ENCODE results near the gene TLE2. TPM values are rescaled to one million over a fixed set of nuclear protein-coding genes. Genes with fewer than 3 reads are reported as not detected.

The TLE2 gene
- polyA plus RNA-seq, 1 donor (not counting 4 experiments of a cell fraction or from before 2014, with no cell fraction given) = 0.88 TPM

DNA sequence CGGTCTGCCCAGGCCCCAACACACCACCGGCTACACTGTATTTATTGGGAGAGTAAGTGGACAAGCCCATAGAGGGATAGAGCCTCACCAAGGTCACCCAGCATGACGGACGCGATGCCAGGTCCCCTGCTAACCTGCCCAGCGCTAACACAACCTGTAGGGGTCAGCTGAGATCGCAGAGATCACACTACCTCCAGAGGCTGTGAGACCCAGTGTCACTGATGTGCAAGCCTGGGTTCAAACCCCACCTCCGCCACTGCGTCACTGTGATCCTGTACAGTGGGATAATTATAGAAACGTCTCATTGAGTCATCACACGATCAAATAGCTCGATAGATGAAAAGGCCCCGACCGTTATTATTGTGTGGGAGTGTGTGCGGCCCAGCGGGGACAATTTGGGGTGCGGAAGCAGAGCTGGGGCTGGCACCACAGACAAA is 10.6 kb upstream of the TLE2 start:
- H2AFZ ChIP-seq (ENCODE audit: control insufficient read depth, low read length) = no peak overlapping the region

DNA sequence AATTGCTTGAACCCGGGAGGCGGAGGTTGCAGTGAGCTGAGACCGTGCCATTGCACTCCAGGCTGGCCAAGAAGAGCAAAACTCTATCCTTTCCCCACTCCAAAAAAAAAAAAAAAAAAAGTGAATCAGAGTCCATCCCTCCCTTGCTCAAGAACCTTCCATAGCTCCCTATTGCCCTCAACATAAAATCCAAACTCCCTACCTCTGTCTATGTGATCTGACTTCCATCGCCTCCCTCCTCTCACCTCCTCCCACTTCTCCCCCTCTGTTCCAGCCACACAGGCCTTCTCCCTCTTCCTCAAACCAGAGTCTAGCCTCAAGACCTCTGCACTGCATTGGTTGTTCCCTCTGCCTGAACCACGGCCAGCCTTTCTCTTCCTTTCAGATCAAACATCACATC is 10.0 kb upstream of the TLE2 start:
- TF ChIP-seq, protein P1, sequence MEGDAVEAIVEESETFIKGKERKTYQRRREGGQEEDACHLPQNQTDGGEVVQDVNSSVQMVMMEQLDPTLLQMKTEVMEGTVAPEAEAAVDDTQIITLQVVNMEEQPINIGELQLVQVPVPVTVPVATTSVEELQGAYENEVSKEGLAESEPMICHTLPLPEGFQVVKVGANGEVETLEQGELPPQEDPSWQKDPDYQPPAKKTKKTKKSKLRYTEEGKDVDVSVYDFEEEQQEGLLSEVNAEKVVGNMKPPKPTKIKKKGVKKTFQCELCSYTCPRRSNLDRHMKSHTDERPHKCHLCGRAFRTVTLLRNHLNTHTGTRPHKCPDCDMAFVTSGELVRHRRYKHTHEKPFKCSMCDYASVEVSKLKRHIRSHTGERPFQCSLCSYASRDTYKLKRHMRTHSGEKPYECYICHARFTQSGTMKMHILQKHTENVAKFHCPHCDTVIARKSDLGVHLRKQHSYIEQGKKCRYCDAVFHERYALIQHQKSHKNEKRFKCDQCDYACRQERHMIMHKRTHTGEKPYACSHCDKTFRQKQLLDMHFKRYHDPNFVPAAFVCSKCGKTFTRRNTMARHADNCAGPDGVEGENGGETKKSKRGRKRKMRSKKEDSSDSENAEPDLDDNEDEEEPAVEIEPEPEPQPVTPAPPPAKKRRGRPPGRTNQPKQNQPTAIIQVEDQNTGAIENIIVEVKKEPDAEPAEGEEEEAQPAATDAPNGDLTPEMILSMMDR (optimal IDR thresholded peaks at IDR 0.05 in 1 of 3, IDR thresholded peaks at IDR 0.05 in 1 of 3, conservative IDR thresholded peaks at IDR 0.05 in 1 of 3; ENCODE audit: extremely low read depth in 1 of 3, insufficient read depth in 2 of 3, low read length in 3 of 3) = no peak
- H3K27ac ChIP-seq (ENCODE audit: control insufficient read depth, insufficient read depth, low read length) = no peak overlapping the region
- H3K9me1 ChIP-seq (ENCODE audit: control insufficient read depth, extremely low read depth, insufficient read depth, low read length) = no peaks in the 10 kb centered on the region
- H3K4me1 ChIP-seq (ENCODE audit: control insufficient read depth, extremely low read depth, insufficient read depth, low read length) = peaks cover 14% of the 10 kb centered on the region
- H2AFZ ChIP-seq (ENCODE audit: control insufficient read depth, low read length) = no peak overlapping the region
- no peaks in the 10 kb centered on the region for H3K27me3 ChIP-seq (ENCODE audit: control insufficient read depth, extremely low read depth, insufficient read depth, low read length)
- DNase-seq (ENCODE audit: low read depth, low spot score) = no peak
- no peaks in the 10 kb centered on the region for H4K20me1 ChIP-seq (ENCODE audit: control insufficient read depth, extremely low read depth, insufficient read depth, low read length)
- dilution Hi-C loops (cut with MboI; ENCODE audit: extremely low pct_ligation_motif_present, low sequenced_read_pairs) = no loop called here
- H3K4me3 ChIP-seq (ENCODE audit: control insufficient read depth in 2 of 3, extremely low read depth in 1 of 3, insufficient read depth in 2 of 3, low read depth in 1 of 3, low read length in 3 of 3) = no peak overlapping the region
- no peak overlapping the region for H3K4me2 ChIP-seq (ENCODE audit: control insufficient read depth, extremely low read depth, insufficient read depth, low read depth, low read length)
- no peak for FAIRE-seq
- H3K36me3 ChIP-seq (ENCODE audit: control insufficient read depth in 2 of 2, extremely low read depth in 1 of 2, insufficient read depth in 2 of 2, low read length in 2 of 2) = no peaks in the 10 kb centered on the region
- H3K9ac ChIP-seq (ENCODE audit: control insufficient read depth, extremely low read depth, insufficient read depth, low read length) = no peak overlapping the region
- no peaks in the 10 kb centered on the region for H3K79me2 ChIP-seq (ENCODE audit: control insufficient read depth, insufficient read depth, low read length)
- no peaks in the 10 kb centered on the region for H3K9me3 ChIP-seq (ENCODE audit: control insufficient read depth, low read depth, low read length)

More for the DNA sequence above, 10.6 kb upstream of the TLE2 start:
- H3K9ac ChIP-seq (ENCODE audit: control insufficient read depth, extremely low read depth, insufficient read depth, low read length) = no peak overlapping the region
- H3K9me1 ChIP-seq (ENCODE audit: control insufficient read depth, extremely low read depth, insufficient read depth, low read length) = no peaks in the 10 kb centered on the region
- no peaks in the 10 kb centered on the region for H3K27me3 ChIP-seq (ENCODE audit: control insufficient read depth, extremely low read depth, insufficient read depth, low read length)
- H3K4me2 ChIP-seq (ENCODE audit: control insufficient read depth, extremely low read depth, insufficient read depth, low read depth, low read length) = no peak overlapping the region
- no peaks in the 10 kb centered on the region for H3K9me3 ChIP-seq (ENCODE audit: control insufficient read depth, low read depth, low read length)
- peaks cover 11% of the 10 kb centered on the region for H3K4me1 ChIP-seq (ENCODE audit: control insufficient read depth, extremely low read depth, insufficient read depth, low read length)
- H3K79me2 ChIP-seq (ENCODE audit: control insufficient read depth, insufficient read depth, low read length) = no peaks in the 10 kb centered on the region
- FAIRE-seq (no peak), DNase-seq (ENCODE audit: low read depth, low spot score) (no peak)
- H3K4me3 ChIP-seq (ENCODE audit: control insufficient read depth in 2 of 3, extremely low read depth in 1 of 3, insufficient read depth in 2 of 3, low read depth in 1 of 3, low read length in 3 of 3) = no peak overlapping the region
- no peaks in the 10 kb centered on the region for H3K36me3 ChIP-seq (ENCODE audit: control insufficient read depth in 2 of 2, extremely low read depth in 1 of 2, insufficient read depth in 2 of 2, low read length in 2 of 2)
- no peak overlapping the region for H3K27ac ChIP-seq (ENCODE audit: control insufficient read depth, insufficient read depth, low read length)
- TF ChIP-seq EZH2 (IDR thresholded peaks at IDR 0.05; ENCODE audit: low read length) = no peak
- TF ChIP-seq, protein P1 (optimal IDR thresholded peaks at IDR 0.05 in 1 of 3, IDR thresholded peaks at IDR 0.05 in 1 of 3, conservative IDR thresholded peaks at IDR 0.05 in 1 of 3; ENCODE audit: extremely low read depth in 1 of 3, insufficient read depth in 2 of 3, low read length in 3 of 3) = no peak
- no peaks in the 10 kb centered on the region for H4K20me1 ChIP-seq (ENCODE audit: control insufficient read depth, extremely low read depth, insufficient read depth, low read length)
- dilution Hi-C loops (cut with MboI; ENCODE audit: extremely low pct_ligation_motif_present, low sequenced_read_pairs) = no loop called here

Data from keratinocyte (primary cell).